HepG2 (cell line): ENCODE results near the gene BAHCC1. TPM values are rescaled to one million over a fixed set of nuclear protein-coding genes. Genes with fewer than 3 reads are reported as not detected.

Experiments used
- ATAC-seq: fragments of 200-7000 bp; cut with Tn5 transposase; 3 replicates; pipeline ENCODE4 v1.9.1; 2020; ENCODE audit warnings: mild to moderate bottlenecking, moderate library complexity
- BruUV-seq: library from RNA; stranded (reverse); fragments of 400-500 nt; replicated peaks from 2 replicates; lab custom pipeline; 2021; lab: Mats Ljungman, UMichigan
- CTCF ChIA-PET: fragments of 300-600 bp; formaldehyde crosslinking; extraction: SDS; loops from one replicate; lab custom pipeline; 2021; ENCODE audit warnings: low total read pairs, inconsistent platforms, low intra/inter-chr PET ratio; lab: Yijun Ruan, JAX
- POLR2A ChIA-PET: fragments of 350-600 bp; sonication (Branson Sonifier 250); formaldehyde crosslinking; loops from one replicate; lab custom pipeline; 2020; ENCODE audit warnings: antibody characterized with exemption, inconsistent platforms; lab: Yijun Ruan, JAX
- DNase-seq: peaks from one replicate; pipeline ENCODE4 v3.0.0-alpha.2; 2015; ENCODE audit warnings: low spot score
- FAIRE-seq: peaks from 3 replicates; lab custom pipeline; 2011; peaks lifted over from hg19 to GRCh38; lab: Jason Lieb, UNC
- H2AFZ ChIP-seq: one replicate; pipeline ENCODE4 v1.6.1; 2011; ENCODE audit warnings: low read length, inconsistent platforms
- H3K27ac ChIP-seq: fragments of 300-600 bp; 3 replicates; pipeline ENCODE4 v1.8.0; 2011; ENCODE audit warnings: mixed run types, mild to moderate bottlenecking, mixed read lengths, low read length, inconsistent platforms; ENCODE audit not compliant: insufficient read depth; ENCODE audit errors: extremely low read length
- H3K27me3 ChIP-seq, 2 experiments: fragments of 200-600 bp in 1 of 2; 2 replicates in 1 of 2; 3 replicates in 1 of 2; pipeline versions ENCODE4 v1.6.0 to v1.8.0; 2011; ENCODE audit warnings: low read length in 2 of 2, mild to moderate bottlenecking in 2 of 2, moderate library complexity in 2 of 2, inconsistent platforms in 1 of 2; ENCODE audit not compliant: insufficient read depth in 2 of 2, control insufficient read depth in 1 of 2
- H3K36me3 ChIP-seq, 2 experiments: fragments of 200-600 bp in 1 of 2; replicated peaks in 1 of 2; 2 replicates in 1 of 2; 3 replicates in 1 of 2; pipeline versions ENCODE4 v1.5.1 to v1.8.0; 2011; ENCODE audit warnings: low read length in 2 of 2, inconsistent platforms in 1 of 2; ENCODE audit not compliant: insufficient read depth in 2 of 2, control insufficient read depth in 1 of 2
- H3K4me1 ChIP-seq: 2 replicates; pipeline ENCODE4 v1.5.1; 2012; ENCODE audit warnings: low read length, inconsistent platforms; ENCODE audit not compliant: insufficient read depth
- H3K4me2 ChIP-seq: 2 replicates; pipeline ENCODE4 v1.6.0; 2011; ENCODE audit warnings: low read depth, low read length, inconsistent platforms
- H3K4me3 ChIP-seq, 3 experiments: fragments of 200-600 bp in 1 of 3; sonication (generic), shearing (Covaris generic) in 1 of 3; replicated peaks in 1 of 3; 2 replicates each; pipeline ENCODE4 v1.5.1; 2011 to 2016; ENCODE audit warnings: low read length in 3 of 3, inconsistent platforms in 2 of 3, low read depth in 2 of 3, mild to moderate bottlenecking in 2 of 3, control low read depth in 1 of 3, mixed read lengths in 1 of 3; ENCODE audit not compliant: insufficient read depth in 1 of 3
- H3K79me2 ChIP-seq: one replicate; pipeline ENCODE4 v1.6.1; 2011; ENCODE audit warnings: low read length, inconsistent platforms; ENCODE audit not compliant: insufficient read depth
- H3K9ac ChIP-seq: 2 replicates; pipeline ENCODE4 v1.6.0; 2011; ENCODE audit warnings: mild to moderate bottlenecking, low read depth, low read length, inconsistent platforms; ENCODE audit not compliant: insufficient read depth
- H3K9me3 ChIP-seq: 2 replicates; pipeline ENCODE4 v1.5.1; 2012; ENCODE audit warnings: mild to moderate bottlenecking, low read length
- H4K20me1 ChIP-seq: 2 replicates; pipeline ENCODE4 v1.6.0; 2011; ENCODE audit warnings: inconsistent platforms, mild to moderate bottlenecking, low read length, moderate library complexity; ENCODE audit not compliant: insufficient read depth
- E2F2 ChIP-seq: sonication (generic); formaldehyde crosslinking; IDR thresholded peaks from 2 replicates; pipeline ENCODE4 v1.4.0; 2020; ENCODE audit warnings: missing genetic modification reagents, borderline replicate concordance
- GATAD2A ChIP-seq: IDR thresholded peaks from 2 replicates; pipeline ENCODE4 v1.6.1; 2016
- HNRNPLL ChIP-seq: fragments of 200-400 bp; formaldehyde crosslinking; IDR thresholded peaks from 2 replicates; pipeline ENCODE4 v1.6.1; 2017; ENCODE audit warnings: mild to moderate bottlenecking, low read depth, low read length; ENCODE audit not compliant: poor library complexity, severe bottlenecking
- HNRNPUL1 ChIP-seq: fragments of 200-400 bp; formaldehyde crosslinking; IDR thresholded peaks from 2 replicates; pipeline ENCODE4 v1.6.1; 2017; ENCODE audit warnings: low read depth, mild to moderate bottlenecking, low read length, moderate library complexity
- KDM2A ChIP-seq: sonication (generic); formaldehyde crosslinking; IDR thresholded peaks from 2 replicates; pipeline ENCODE4 v1.4.0; 2020; ENCODE audit warnings: low read depth, missing genetic modification reagents, borderline replicate concordance
- MAF1 ChIP-seq: sonication (generic); formaldehyde crosslinking; IDR thresholded peaks from 2 replicates; pipeline ENCODE4 v1.5.0; 2020; ENCODE audit warnings: missing genetic modification reagents, borderline replicate concordance
- POLR2AphosphoS5 ChIP-seq: IDR thresholded peaks from 2 replicates; pipeline ENCODE4 v1.6.1; 2012; ENCODE audit warnings: low read depth, low read length
- SMARCC2 ChIP-seq: fragments of 450-650 bp; IDR thresholded peaks from 2 replicates; pipeline ENCODE4 v1.6.1; 2017; ENCODE audit warnings: antibody characterized with exemption, mild to moderate bottlenecking
- SSRP1 ChIP-seq: IDR thresholded peaks from 2 replicates; pipeline ENCODE4 v1.6.1; 2016; ENCODE audit warnings: control low read depth
- TFDP1 ChIP-seq: IDR thresholded peaks from 2 replicates; pipeline ENCODE4 v1.6.1; 2016; ENCODE audit warnings: missing compliant biosample characterization, missing genetic modification reagents, borderline replicate concordance
- ZNF883 ChIP-seq: sonication (generic); formaldehyde crosslinking; IDR thresholded peaks from 2 replicates; pipeline ENCODE4 v1.5.1; 2020; ENCODE audit warnings: mild to moderate bottlenecking, missing genetic modification reagents; ENCODE audit errors: not compliant biosample characterization
- WGBS: methylation state at CpG from one replicate; pipeline ENCODE4 v1.1.6; 2017; ENCODE audit warnings: low lambda C conversion rate; 5-methylcytosine and 5-hydroxymethylcytosine counted together
- in situ Hi-C: cut with HindIII; loops from 2 replicates; pipeline ENCODE4 v1.10.0; 2017; ENCODE audit warnings: low pct_unique_long_range_greater_than_20kb; ENCODE audit not compliant: extremely low pct_ligation_motif_present
- intact Hi-C: fragments of 100-400 bp; cut with micrococcal nuclease; formaldehyde crosslinking; loops from one replicate; pipeline ENCODE4 v1.10.0; 2022; ENCODE audit not compliant: unreplicated experiment
- polyA plus RNA-seq, 8 experiments: library from polyadenylated mRNA; depleted of rRNA in 3 of 8; stranded (reverse) in 7 of 8; unstranded in 1 of 8; fragments of >200 nt; fragmentation: Illumina TruSeq in 4 of 8; extraction: Trizol in 4 of 8; gene quantifications; 2 replicates each; pipeline versions ENCODE4 v1.2.1 to v1.2.3, GENCODE V29; 2011 to 2016; ENCODE audit warnings: low read depth in 4 of 8, missing spikeins in 1 of 8, mixed read lengths in 1 of 8; ENCODE audit not compliant: insufficient read depth in 1 of 8
- total RNA-seq, 5 experiments: library from RNA; depleted of rRNA; stranded (reverse); fragments of >200 nt; fragmentation: Illumina TruSeq; extraction: Trizol; gene quantifications; 2 replicates each; pipeline ENCODE4 v1.2.3, GENCODE V29; 2016; ENCODE audit warnings: low read depth in 1 of 5
- TF ChIP-seq, protein P1 (sequence below): sonication (generic); formaldehyde crosslinking; IDR thresholded peaks from 2 replicates; pipeline ENCODE4 v1.8.0; 2023; ENCODE audit warnings: mild to moderate bottlenecking, missing genetic modification reagents
- TF ChIP-seq, protein P2 (sequence below): sonication (generic); formaldehyde crosslinking; IDR thresholded peaks from 2 replicates; pipeline ENCODE4 v1.4.0; 2020; ENCODE audit warnings: missing genetic modification reagents, borderline replicate concordance

Gene BAHCC1
- total and polyA plus RNA-seq, 2 of the 13 experiments (the other 11 are each of a cell fraction or from before 2014, with no cell fraction given) = 1.4 to 1.7 TPM

GRCh38 chr17:81486199-81486810, 91.0 kb downstream of the BAHCC1 start:
- ATAC-seq = no peak
- Histone ChIP-seq H3K79me2 (no peaks in the 10 kb centered on the region), H3K9ac (no peak overlapping the region), H3K4me2 (0 out of 2 replicates have a peak overlapping the region, but pooled peaks have one; percentile 4), H2AFZ (no peak overlapping the region), H3K27ac (no peak overlapping the region), H3K27me3 (peaks cover 3 to 32% of the 10 kb centered on the region in 2 experiments; a peak in 4 of 5 replicates), H4K20me1 (no peaks in the 10 kb centered on the region), H3K36me3 (no peaks in the 10 kb centered on the region), H3K4me3 (no peak overlapping the region), H3K9me3 (no peaks in the 10 kb centered on the region), H3K4me1 (peaks cover 69% of the 10 kb centered on the region)
- no TSS peak for BruUV-seq
- in situ Hi-C loops (no loop called here), intact Hi-C loops (no loop called here)
- ChIA-PET CTCF (no interaction called here), POLR2A (no interaction called here)
- no peak for DNase-seq
- FAIRE-seq = no peak
- 62% methylated on average over 17 of the region's 17 CpGs for WGBS
- no peak for TF ChIP-seq SMARCC2
- no peak for TF ChIP-seq TFDP1 (CRISPR knock-in tag)
- no peak for TF ChIP-seq ZNF883 (CRISPR knock-in tag)
- TF ChIP-seq, protein P1, sequence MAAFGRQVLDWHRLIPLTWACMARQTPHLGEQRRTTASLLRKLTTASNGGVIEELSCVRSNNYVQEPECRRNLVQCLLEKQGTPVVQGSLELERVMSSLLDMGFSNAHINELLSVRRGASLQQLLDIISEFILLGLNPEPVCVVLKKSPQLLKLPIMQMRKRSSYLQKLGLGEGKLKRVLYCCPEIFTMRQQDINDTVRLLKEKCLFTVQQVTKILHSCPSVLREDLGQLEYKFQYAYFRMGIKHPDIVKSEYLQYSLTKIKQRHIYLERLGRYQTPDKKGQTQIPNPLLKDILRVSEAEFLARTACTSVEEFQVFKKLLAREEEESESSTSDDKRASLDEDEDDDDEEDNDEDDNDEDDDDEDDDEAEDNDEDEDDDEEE (CRISPR knock-in tag) = no peak
- TF ChIP-seq GATAD2A (CRISPR knock-in tag) = no peak
- no peak for TF ChIP-seq SSRP1
- TF ChIP-seq KDM2A = no peak
- no peak for TF ChIP-seq MAF1 (CRISPR knock-in tag)
- no peak for TF ChIP-seq HNRNPUL1
- no peak for TF ChIP-seq HNRNPLL
- TF ChIP-seq POLR2AphosphoS5 = no peak
- TF ChIP-seq E2F2 (CRISPR knock-in tag) = no peak
- TF ChIP-seq, protein P2, sequence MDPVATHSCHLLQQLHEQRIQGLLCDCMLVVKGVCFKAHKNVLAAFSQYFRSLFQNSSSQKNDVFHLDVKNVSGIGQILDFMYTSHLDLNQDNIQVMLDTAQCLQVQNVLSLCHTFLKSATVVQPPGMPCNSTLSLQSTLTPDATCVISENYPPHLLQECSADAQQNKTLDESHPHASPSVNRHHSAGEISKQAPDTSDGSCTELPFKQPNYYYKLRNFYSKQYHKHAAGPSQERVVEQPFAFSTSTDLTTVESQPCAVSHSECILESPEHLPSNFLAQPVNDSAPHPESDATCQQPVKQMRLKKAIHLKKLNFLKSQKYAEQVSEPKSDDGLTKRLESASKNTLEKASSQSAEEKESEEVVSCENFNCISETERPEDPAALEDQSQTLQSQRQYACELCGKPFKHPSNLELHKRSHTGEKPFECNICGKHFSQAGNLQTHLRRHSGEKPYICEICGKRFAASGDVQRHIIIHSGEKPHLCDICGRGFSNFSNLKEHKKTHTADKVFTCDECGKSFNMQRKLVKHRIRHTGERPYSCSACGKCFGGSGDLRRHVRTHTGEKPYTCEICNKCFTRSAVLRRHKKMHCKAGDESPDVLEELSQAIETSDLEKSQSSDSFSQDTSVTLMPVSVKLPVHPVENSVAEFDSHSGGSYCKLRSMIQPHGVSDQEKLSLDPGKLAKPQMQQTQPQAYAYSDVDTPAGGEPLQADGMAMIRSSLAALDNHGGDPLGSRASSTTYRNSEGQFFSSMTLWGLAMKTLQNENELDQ (CRISPR knock-in tag) = no peak
